Vagina (tissue), 2 donors: ENCODE measurements around the gene ATXN2. TPM values are rescaled to one million over a fixed set of nuclear protein-coding genes. Genes with fewer than 3 reads are reported as not detected.

Experiments used
- DNase-seq, 2 donors: peaks; one replicate each; pipeline ENCODE4 v3.0.0-alpha.2; 2017; ENCODE audit errors: extremely low spot score in 2 of 2
- H3K27ac ChIP-seq: fragments of 200-600 bp; sonication (generic); one replicate; pipeline ENCODE4 v1.5.1; 2019
- H3K27me3 ChIP-seq: fragments of 200-600 bp; sonication (generic); one replicate; pipeline ENCODE4 v1.5.1; 2019
- H3K36me3 ChIP-seq, 2 donors: fragments of 200-600 bp; sonication (generic); one replicate each; pipeline ENCODE4 v1.5.1; 2017 to 2019
- H3K4me1 ChIP-seq: fragments of 200-600 bp; sonication (generic); one replicate; pipeline ENCODE4 v1.5.1; 2019
- H3K4me3 ChIP-seq, 2 donors: fragments of 200-600 bp; sonication (generic); 1 replicate in 1 of 2; 2 replicates in 1 of 2; pipeline ENCODE4 v1.5.1; 2016 to 2019
- H3K9me3 ChIP-seq: fragments of 200-600 bp; sonication (generic); one replicate; pipeline ENCODE4 v1.5.1; 2019
- CTCF ChIP-seq, 3 experiments: fragments of 450-650 bp in 2 of 3; fragments of 200-600 bp in 1 of 3; sonication (generic) in 1 of 3; IDR thresholded peaks; one replicate each; pipeline ENCODE4 v1.5.1; 2017 to 2019; ENCODE audit warnings: antibody characterized with exemption in 3 of 3, mild to moderate bottlenecking in 2 of 3, moderate library complexity in 2 of 3
- POLR2A ChIP-seq, 2 donors: fragments of 450-650 bp; IDR thresholded peaks; one replicate each; pipeline ENCODE4 v1.6.1; 2017; ENCODE audit warnings: antibody characterized with exemption in 2 of 2, mild to moderate bottlenecking in 2 of 2, moderate library complexity in 2 of 2
- POLR2AphosphoS5 ChIP-seq, 2 donors: sonication (generic); formaldehyde crosslinking; IDR thresholded peaks; one replicate each; pipeline ENCODE4 v1.9.0; 2017; ENCODE audit warnings: antibody characterized with exemption in 2 of 2, mild to moderate bottlenecking in 2 of 2, low read depth in 1 of 2; ENCODE audit not compliant: insufficient read depth in 1 of 2
- intact Hi-C: fragments of 100-400 bp; cut with DNase I; formaldehyde crosslinking; loops from one replicate; pipeline ENCODE4 v1.15.1; 2023
- total RNA-seq: library from RNA; depleted of rRNA; stranded (reverse); fragments of >200 nt; gene quantifications from one replicate; pipeline ENCODE4 v1.2.3, GENCODE V29; 2016

The ATXN2 gene
- total RNA-seq, 1 donor from 2014 or later: 70.2 TPM

GRCh38 chr12:111431772-111432171, 167.3 kb downstream of the ATXN2 start:
- peaks cover 83% of the 10 kb centered on the region for H3K4me1 ChIP-seq
- no peak for DNase-seq

GRCh38 chr12:111430433-111431353, 168.4 kb downstream of the ATXN2 start:
- H3K27me3 ChIP-seq: no peaks in the 10 kb centered on the region
- no peak for DNase-seq
- no peaks in the 10 kb centered on the region for H3K36me3 ChIP-seq
- intact Hi-C loops: no loop called here
- no peak for TF ChIP-seq POLR2AphosphoS5 (IDR thresholded peaks at IDR 0.05; ENCODE audit: insufficient read depth in 1 of 2, low read depth in 1 of 2)
- H3K27ac ChIP-seq: peak overlapping the region; percentile 46
- peaks cover 81% of the 10 kb centered on the region for H3K4me1 ChIP-seq
- no peaks in the 10 kb centered on the region for H3K9me3 ChIP-seq
- no peak overlapping the region for H3K4me3 ChIP-seq

More at GRCh38 chr12:111431772-111432171, 167.3 kb downstream of the ATXN2 start:
- no peak overlapping the region for H3K4me3 ChIP-seq
- no peaks in the 10 kb centered on the region for H3K36me3 ChIP-seq
- H3K27me3 ChIP-seq: no peaks in the 10 kb centered on the region
- intact Hi-C loops: no loop called here
- no peaks in the 10 kb centered on the region for H3K9me3 ChIP-seq
- no peak for TF ChIP-seq POLR2A (IDR thresholded peaks at IDR 0.05)
- TF ChIP-seq POLR2AphosphoS5 (IDR thresholded peaks at IDR 0.05; ENCODE audit: insufficient read depth in 1 of 2, low read depth in 1 of 2): no peak
- TF ChIP-seq CTCF (IDR thresholded peaks at IDR 0.05): no peak
- peak overlapping the region; percentile 71 for H3K27ac ChIP-seq

- Histone ChIP-seq H3K36me3 (no peaks in the 10 kb centered on the region), H3K27ac (peak overlapping the region; percentile 46), H3K9me3 (no peaks in the 10 kb centered on the region), H3K27me3 (no peaks in the 10 kb centered on the region), H3K4me1 (peaks cover 81% of the 10 kb centered on the region), H3K4me3 (no peak overlapping the region)
- no peak for DNase-seq
- TF ChIP-seq POLR2A (IDR thresholded peaks at IDR 0.05) (no peak), POLR2AphosphoS5 (IDR thresholded peaks at IDR 0.05; ENCODE audit: insufficient read depth in 1 of 2, low read depth in 1 of 2) (no peak), CTCF (IDR thresholded peaks at IDR 0.05) (no peak)
- intact Hi-C loops: no loop called here
Measured at GRCh38 chr12:111429828-111430432, 169.2 kb downstream of the ATXN2 start.

- Histone ChIP-seq H3K27me3 (no peaks in the 10 kb centered on the region), H3K4me3 (no peak overlapping the region), H3K4me1 (peaks cover 78% of the 10 kb centered on the region), H3K9me3 (no peaks in the 10 kb centered on the region), H3K27ac (peak overlapping the region; percentile 46), H3K36me3 (no peaks in the 10 kb centered on the region)
- peak in 1 of 2 donors; percentile 21 for TF ChIP-seq POLR2AphosphoS5 (IDR thresholded peaks at IDR 0.05; ENCODE audit: insufficient read depth in 1 of 2, low read depth in 1 of 2)
- no peak for TF ChIP-seq CTCF (IDR thresholded peaks at IDR 0.05)
- no peak for TF ChIP-seq POLR2A (IDR thresholded peaks at IDR 0.05)
- no peak for DNase-seq
- intact Hi-C loops: no loop called here
Measured at GRCh38 chr12:111428728-111429175, 170.4 kb downstream of the ATXN2 start.

- intact Hi-C loops: no loop called here
- Histone ChIP-seq H3K36me3 (no peaks in the 10 kb centered on the region), H3K9me3 (no peaks in the 10 kb centered on the region), H3K4me1 (peaks cover 73% of the 10 kb centered on the region), H3K4me3 (no peak overlapping the region), H3K27ac (peak overlapping the region; percentile 46), H3K27me3 (no peaks in the 10 kb centered on the region)
- no peak for DNase-seq
- no peak for TF ChIP-seq CTCF (IDR thresholded peaks at IDR 0.05)
- TF ChIP-seq POLR2A (IDR thresholded peaks at IDR 0.05): no peak
- no peak for TF ChIP-seq POLR2AphosphoS5 (IDR thresholded peaks at IDR 0.05; ENCODE audit: insufficient read depth in 1 of 2, low read depth in 1 of 2)
Measured at GRCh38 chr12:111428081-111428727, 170.9 kb downstream of the ATXN2 start.
